HG02759 (cell line): ENCODE results near the gene NT5DC4.

Source experiments
- ATAC-seq: cut with Tn5 transposase; IDR thresholded peaks from one replicate; pipeline ENCODE4 v1.9.1; 2021; ENCODE audit warnings: mild to moderate bottlenecking, moderate library complexity; ENCODE audit not compliant: unreplicated experiment

NT5DC4 gene

GRCh38 chr2:112782234-112782799 is 61.5 kb downstream of the NT5DC4 start:
- ATAC-seq: peak; percentile 86

- ATAC-seq: no peak
Measured at GRCh38 chr2:112783187-112783714, 62.4 kb downstream of the NT5DC4 start.

- ATAC-seq: no peak
Measured at GRCh38 chr2:112784199-112785189, 63.7 kb downstream of the NT5DC4 start, which contains the start of gene IL1A. Gene IL1A, minus strand, starts transcription at chr2:112784493. Its CDS starts 723 bp downstream, at chr2:112783770.

- no peak for ATAC-seq
Measured at GRCh38 chr2:112787294-112787693, 66.5 kb downstream of the NT5DC4 start.

- ATAC-seq: no peak
Measured at GRCh38 chr2:112787729-112788393, 67.0 kb downstream of the NT5DC4 start.

- no peak for ATAC-seq
Measured at GRCh38 chr2:112788653-112789052, 67.8 kb downstream of the NT5DC4 start.
